ENCODE data around the gene NEO1. TPM values are rescaled to one million over a fixed set of nuclear protein-coding genes. Genes with fewer than 3 reads are reported as not detected.

The NEO1 gene
- total RNA-seq, 1 experiment from 2014 or later, result 41.8 TPM

DNA sequence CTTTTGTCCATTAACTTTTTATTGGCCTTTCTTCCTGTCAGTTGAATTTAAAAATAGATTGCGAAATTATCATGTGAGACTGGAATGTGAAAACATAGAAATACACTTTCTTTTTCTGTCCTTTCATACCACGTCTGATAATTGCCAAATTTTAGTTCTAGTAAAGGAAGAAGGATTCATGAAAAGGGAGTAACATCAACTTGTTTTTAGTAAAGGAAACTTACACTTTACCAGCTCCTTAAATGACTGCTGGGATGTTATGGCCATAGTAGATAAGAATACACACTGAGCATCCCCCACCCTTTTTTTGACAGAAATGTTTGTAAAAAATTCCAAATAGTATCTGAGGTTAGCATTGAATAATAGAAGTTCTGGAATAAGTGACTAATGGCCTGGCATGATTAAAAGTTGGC lies 137.9 kb downstream of the NEO1 start:
- Histone ChIP-seq H2AK5ac (ENCODE audit: insufficient read length, low read length) (no peak overlapping the region), H3K23ac (ENCODE audit: insufficient read length, low read depth, low read length) (no peak overlapping the region), H3K79me1 (ENCODE audit: insufficient read depth, low read depth, low read length, poor library complexity, severe bottlenecking) (no peaks in the 10 kb centered on the region), H3K4me1 (ENCODE audit: insufficient read depth, low read length) (no peaks in the 10 kb centered on the region), H4K20me1 (ENCODE audit: control insufficient read depth, insufficient read depth, insufficient read length) (no peaks in the 10 kb centered on the region), H3K9me3 (ENCODE audit: control insufficient read depth, low read depth, low read length) (no peaks in the 10 kb centered on the region), H4K5ac (ENCODE audit: insufficient read length, low read depth, low read length) (no peak overlapping the region), H3K4me2 (ENCODE audit: insufficient read depth, insufficient read length, low read length) (no peak overlapping the region), H2BK5ac (ENCODE audit: insufficient read length, low read length) (no peak overlapping the region), H3K56ac (ENCODE audit: insufficient read length, low read depth, low read length) (no peak overlapping the region), H3K4ac (ENCODE audit: low read depth, low read length) (no peak overlapping the region), H2AFZ (ENCODE audit: low read length) (no peak overlapping the region), H2BK15ac (ENCODE audit: low read depth, low read length) (no peak overlapping the region), H2BK12ac (ENCODE audit: insufficient read length, low read depth, low read length) (no peak overlapping the region), H3T11ph (ENCODE audit: low read length) (no peak overlapping the region), H3K9ac (ENCODE audit: extremely low read depth, insufficient read length, low read length) (no peak overlapping the region), H3K27me3 (ENCODE audit: insufficient read depth, low read length) (no peaks in the 10 kb centered on the region), H3K23me2 (ENCODE audit: insufficient read length, low read depth, low read length, poor library complexity, severe bottlenecking) (no peaks in the 10 kb centered on the region), H2BK20ac (ENCODE audit: low read depth, low read length, poor library complexity, severe bottlenecking) (no peak overlapping the region), H3K27ac (ENCODE audit: insufficient read length, low read depth, low read length) (no peak overlapping the region), H3K18ac (ENCODE audit: insufficient read length, low read depth, low read length) (no peak overlapping the region), H3K14ac (ENCODE audit: insufficient read depth, low read length) (no peak overlapping the region), H4K8ac (replicated peaks; ENCODE audit: insufficient read length, low read depth, low read length) (no peak overlapping the region), H4K91ac (ENCODE audit: insufficient read length, low read depth, low read length) (no peak overlapping the region), H3K79me2 (ENCODE audit: insufficient read depth, low read length) (no peaks in the 10 kb centered on the region), H2BK120ac (ENCODE audit: low read depth, low read length, poor library complexity, severe bottlenecking) (no peak overlapping the region)
- no peaks in the 10 kb centered on the region for H3K27me3 Mint-ChIP-seq (ENCODE audit: low read depth)
- no CpG with 5 or more reads among the region's 2 CpGs for WGBS (ENCODE audit: extremely low coverage, insufficient read length, low lambda C conversion rate)
- no peak overlapping the region for H3K4me3 Mint-ChIP-seq
- DNase-seq, result no peak
- 0 out of 7 replicates have a peak, but pooled peaks cover 0 to 2% (median 0%) of the 10 kb centered on the region in 3 experiments for H3K36me3 Mint-ChIP-seq (ENCODE audit: insufficient read depth in 1 of 3, low read depth in 3 of 3)
- no peak overlapping the region for H3K27ac Mint-ChIP-seq
- H3K4me1 Mint-ChIP-seq, result no peaks in the 10 kb centered on the region
- no peaks in the 10 kb centered on the region for H3K9me3 Mint-ChIP-seq
- TF ChIP-seq CTCF (conservative IDR thresholded peaks at IDR 0.05), result no peak

Measured in H9 (cell line).